ENCODE data around the gene DENND4C.

DENND4C gene

DNA sequence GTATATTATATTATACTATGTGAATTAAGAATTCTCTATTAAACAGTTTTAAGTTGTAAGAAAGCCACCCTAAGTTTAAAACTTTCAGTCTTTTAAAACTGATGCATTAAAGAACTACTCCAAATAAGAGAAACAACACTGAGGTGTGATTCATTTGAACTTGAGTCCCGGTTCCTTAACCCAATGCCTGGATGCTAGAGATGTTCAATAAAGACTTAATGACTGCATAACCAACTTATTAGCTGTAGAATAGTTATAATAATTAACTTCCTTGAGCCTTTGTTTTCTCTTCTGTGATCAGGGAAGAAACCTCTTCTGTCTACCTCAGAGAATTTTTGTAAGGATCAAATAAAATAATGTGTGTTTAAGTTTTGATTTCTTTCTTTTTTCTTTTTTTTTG is 45.3 kb upstream of the DENND4C start:
- CTCF ChIA-PET = interaction anchor here (0.7 kb wide), 1 partner anchor 274 kb away, joined by 4 read pairs; no protein-coding TSS in a partner anchor
- TF ChIP-seq ZNF2 (tag by site-specific recombination; IDR thresholded peaks at IDR 0.05) = no peak
- TF ChIP-seq, protein P1, sequence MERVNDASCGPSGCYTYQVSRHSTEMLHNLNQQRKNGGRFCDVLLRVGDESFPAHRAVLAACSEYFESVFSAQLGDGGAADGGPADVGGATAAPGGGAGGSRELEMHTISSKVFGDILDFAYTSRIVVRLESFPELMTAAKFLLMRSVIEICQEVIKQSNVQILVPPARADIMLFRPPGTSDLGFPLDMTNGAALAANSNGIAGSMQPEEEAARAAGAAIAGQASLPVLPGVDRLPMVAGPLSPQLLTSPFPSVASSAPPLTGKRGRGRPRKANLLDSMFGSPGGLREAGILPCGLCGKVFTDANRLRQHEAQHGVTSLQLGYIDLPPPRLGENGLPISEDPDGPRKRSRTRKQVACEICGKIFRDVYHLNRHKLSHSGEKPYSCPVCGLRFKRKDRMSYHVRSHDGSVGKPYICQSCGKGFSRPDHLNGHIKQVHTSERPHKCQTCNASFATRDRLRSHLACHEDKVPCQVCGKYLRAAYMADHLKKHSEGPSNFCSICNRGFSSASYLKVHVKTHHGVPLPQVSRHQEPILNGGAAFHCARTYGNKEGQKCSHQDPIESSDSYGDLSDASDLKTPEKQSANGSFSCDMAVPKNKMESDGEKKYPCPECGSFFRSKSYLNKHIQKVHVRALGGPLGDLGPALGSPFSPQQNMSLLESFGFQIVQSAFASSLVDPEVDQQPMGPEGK (tag by site-specific recombination; IDR thresholded peaks at IDR 0.05) = no peak
- no peak for TF ChIP-seq ZNF433 (tag by site-specific recombination; IDR thresholded peaks at IDR 0.05; ENCODE audit: low read depth)
- no peak for TF ChIP-seq HOXA7 (CRISPR knock-in tag; IDR thresholded peaks at IDR 0.05; ENCODE audit: borderline replicate concordance)
- no peak for TF ChIP-seq ZNF544 (tag by site-specific recombination; IDR thresholded peaks at IDR 0.05)
- TF ChIP-seq, protein P2, sequence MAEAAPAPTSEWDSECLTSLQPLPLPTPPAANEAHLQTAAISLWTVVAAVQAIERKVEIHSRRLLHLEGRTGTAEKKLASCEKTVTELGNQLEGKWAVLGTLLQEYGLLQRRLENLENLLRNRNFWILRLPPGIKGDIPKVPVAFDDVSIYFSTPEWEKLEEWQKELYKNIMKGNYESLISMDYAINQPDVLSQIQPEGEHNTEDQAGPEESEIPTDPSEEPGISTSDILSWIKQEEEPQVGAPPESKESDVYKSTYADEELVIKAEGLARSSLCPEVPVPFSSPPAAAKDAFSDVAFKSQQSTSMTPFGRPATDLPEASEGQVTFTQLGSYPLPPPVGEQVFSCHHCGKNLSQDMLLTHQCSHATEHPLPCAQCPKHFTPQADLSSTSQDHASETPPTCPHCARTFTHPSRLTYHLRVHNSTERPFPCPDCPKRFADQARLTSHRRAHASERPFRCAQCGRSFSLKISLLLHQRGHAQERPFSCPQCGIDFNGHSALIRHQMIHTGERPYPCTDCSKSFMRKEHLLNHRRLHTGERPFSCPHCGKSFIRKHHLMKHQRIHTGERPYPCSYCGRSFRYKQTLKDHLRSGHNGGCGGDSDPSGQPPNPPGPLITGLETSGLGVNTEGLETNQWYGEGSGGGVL (tag by site-specific recombination; IDR thresholded peaks at IDR 0.05) = no peak
- TF ChIP-seq ZNF324 (tag by site-specific recombination; IDR thresholded peaks at IDR 0.05) = no peak
- TF ChIP-seq ZNF629 (tag by site-specific recombination; IDR thresholded peaks at IDR 0.05) = no peak
- no peak for TF ChIP-seq KLF7 (tag by site-specific recombination; IDR thresholded peaks at IDR 0.05; ENCODE audit: borderline replicate concordance)
- TF ChIP-seq, protein P3, sequence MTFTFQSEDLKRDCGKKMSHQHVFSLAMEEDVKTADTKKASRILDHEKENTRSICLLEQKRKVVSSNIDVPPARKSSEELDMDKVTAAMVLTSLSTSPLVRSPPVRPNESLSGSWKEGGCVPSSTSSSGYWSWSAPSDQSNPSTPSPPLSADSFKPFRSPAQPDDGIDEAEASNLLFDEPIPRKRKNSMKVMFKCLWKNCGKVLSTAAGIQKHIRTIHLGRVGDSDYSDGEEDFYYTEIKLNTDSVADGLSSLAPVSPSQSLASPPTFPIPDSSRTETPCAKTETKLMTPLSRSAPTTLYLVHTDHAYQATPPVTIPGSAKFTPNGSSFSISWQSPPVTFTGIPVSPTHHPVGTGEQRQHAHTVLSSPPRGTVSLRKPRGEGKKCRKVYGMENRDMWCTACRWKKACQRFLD (tag by site-specific recombination; IDR thresholded peaks at IDR 0.05) = no peak
- TF ChIP-seq, protein P4, sequence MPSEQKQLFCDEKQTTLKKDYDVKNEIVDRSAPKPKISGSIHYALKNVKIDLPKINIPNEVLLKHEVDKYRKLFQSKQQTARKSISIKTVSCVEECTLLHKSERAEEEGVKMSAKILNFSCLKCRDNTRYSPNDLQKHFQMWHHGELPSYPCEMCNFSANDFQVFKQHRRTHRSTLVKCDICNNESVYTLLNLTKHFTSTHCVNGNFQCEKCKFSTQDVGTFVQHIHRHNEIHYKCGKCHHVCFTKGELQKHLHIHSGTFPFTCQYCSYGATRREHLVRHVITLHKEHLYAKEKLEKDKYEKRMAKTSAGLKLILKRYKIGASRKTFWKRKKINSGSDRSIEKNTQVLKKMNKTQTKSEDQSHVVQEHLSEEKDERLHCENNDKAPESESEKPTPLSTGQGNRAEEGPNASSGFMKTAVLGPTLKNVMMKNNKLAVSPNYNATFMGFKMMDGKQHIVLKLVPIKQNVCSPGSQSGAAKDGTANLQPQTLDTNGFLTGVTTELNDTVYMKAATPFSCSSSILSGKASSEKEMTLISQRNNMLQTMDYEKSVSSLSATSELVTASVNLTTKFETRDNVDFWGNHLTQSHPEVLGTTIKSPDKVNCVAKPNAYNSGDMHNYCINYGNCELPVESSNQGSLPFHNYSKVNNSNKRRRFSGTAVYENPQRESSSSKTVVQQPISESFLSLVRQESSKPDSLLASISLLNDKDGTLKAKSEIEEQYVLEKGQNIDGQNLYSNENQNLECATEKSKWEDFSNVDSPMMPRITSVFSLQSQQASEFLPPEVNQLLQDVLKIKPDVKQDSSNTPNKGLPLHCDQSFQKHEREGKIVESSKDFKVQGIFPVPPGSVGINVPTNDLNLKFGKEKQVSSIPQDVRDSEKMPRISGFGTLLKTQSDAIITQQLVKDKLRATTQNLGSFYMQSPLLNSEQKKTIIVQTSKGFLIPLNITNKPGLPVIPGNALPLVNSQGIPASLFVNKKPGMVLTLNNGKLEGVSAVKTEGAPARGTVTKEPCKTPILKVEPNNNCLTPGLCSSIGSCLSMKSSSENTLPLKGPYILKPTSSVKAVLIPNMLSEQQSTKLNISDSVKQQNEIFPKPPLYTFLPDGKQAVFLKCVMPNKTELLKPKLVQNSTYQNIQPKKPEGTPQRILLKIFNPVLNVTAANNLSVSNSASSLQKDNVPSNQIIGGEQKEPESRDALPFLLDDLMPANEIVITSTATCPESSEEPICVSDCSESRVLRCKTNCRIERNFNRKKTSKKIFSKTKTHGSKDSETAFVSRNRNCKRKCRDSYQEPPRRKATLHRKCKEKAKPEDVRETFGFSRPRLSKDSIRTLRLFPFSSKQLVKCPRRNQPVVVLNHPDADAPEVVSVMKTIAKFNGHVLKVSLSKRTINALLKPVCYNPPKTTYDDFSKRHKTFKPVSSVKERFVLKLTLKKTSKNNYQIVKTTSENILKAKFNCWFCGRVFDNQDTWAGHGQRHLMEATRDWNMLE (tag by site-specific recombination; conservative IDR thresholded peaks at IDR 0.05; ENCODE audit: low read depth) = no peak
- Histone ChIP-seq H3K36me3 (ENCODE audit: control insufficient read depth in 2 of 2, insufficient read depth in 1 of 2, low read length in 2 of 2) (no peaks in the 10 kb centered on the region), H3K4me1 (ENCODE audit: control insufficient read depth, insufficient read depth, low read length) (no peaks in the 10 kb centered on the region), H3K4me3 (ENCODE audit: low read depth, low read length) (no peak overlapping the region), H3K27ac (ENCODE audit: extremely low read depth, low read depth, low read length) (no peak overlapping the region), H3K9me3 (ENCODE audit: control insufficient read depth, insufficient read depth, low read depth, low read length) (no peaks in the 10 kb centered on the region)
- POLR2A ChIA-PET = no interaction called here

DNA sequence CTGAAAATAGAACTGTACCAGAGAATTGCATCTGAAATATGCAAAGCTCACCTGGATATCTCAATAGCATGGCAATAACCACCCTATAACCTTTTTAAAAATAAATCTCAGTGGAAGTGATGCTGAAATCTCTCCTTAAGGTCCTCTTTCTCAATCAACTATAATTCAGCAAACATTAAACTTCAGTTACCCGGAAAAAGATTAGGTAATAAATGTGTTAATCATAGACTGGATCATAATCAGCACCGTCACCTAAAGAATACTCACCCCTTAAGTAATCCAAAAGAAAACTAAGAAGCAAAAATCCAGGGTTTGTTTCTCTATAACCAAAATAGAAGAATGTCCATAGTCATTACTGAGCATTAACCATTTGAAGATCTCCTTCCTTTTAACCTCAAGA is 44.3 kb upstream of the DENND4C start:
- Histone ChIP-seq H3K4me1 (ENCODE audit: control insufficient read depth, insufficient read depth, low read length) (no peaks in the 10 kb centered on the region), H3K4me3 (ENCODE audit: low read depth, low read length) (no peak overlapping the region), H3K27ac (ENCODE audit: extremely low read depth, low read depth, low read length) (no peak overlapping the region), H3K36me3 (ENCODE audit: control insufficient read depth in 2 of 2, insufficient read depth in 1 of 2, low read length in 2 of 2) (no peaks in the 10 kb centered on the region), H3K9me3 (ENCODE audit: control insufficient read depth, insufficient read depth, low read depth, low read length) (no peaks in the 10 kb centered on the region)
- CTCF ChIA-PET = interaction anchor here (1.0 to 2.0 kb wide), 2 partner anchors 9 to 101 kb away, joined by 5 read pairs; no protein-coding TSS in a partner anchor
- POLR2A ChIA-PET = no interaction called here
- TF ChIP-seq ZNF10 (tag by site-specific recombination; IDR thresholded peaks at IDR 0.05) (no peak), ZNF561 (tag by site-specific recombination; IDR thresholded peaks at IDR 0.05; ENCODE audit: borderline replicate concordance) (no peak), RBAK (tag by site-specific recombination; IDR thresholded peaks at IDR 0.05) (no peak), ZBTB1 (tag by site-specific recombination; IDR thresholded peaks at IDR 0.05) (no peak)
- TF ChIP-seq, protein P5, sequence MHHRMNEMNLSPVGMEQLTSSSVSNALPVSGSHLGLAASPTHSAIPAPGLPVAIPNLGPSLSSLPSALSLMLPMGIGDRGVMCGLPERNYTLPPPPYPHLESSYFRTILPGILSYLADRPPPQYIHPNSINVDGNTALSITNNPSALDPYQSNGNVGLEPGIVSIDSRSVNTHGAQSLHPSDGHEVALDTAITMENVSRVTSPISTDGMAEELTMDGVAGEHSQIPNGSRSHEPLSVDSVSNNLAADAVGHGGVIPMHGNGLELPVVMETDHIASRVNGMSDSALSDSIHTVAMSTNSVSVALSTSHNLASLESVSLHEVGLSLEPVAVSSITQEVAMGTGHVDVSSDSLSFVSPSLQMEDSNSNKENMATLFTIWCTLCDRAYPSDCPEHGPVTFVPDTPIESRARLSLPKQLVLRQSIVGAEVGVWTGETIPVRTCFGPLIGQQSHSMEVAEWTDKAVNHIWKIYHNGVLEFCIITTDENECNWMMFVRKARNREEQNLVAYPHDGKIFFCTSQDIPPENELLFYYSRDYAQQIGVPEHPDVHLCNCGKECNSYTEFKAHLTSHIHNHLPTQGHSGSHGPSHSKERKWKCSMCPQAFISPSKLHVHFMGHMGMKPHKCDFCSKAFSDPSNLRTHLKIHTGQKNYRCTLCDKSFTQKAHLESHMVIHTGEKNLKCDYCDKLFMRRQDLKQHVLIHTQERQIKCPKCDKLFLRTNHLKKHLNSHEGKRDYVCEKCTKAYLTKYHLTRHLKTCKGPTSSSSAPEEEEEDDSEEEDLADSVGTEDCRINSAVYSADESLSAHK (tag by site-specific recombination; IDR thresholded peaks at IDR 0.05) = no peak
- TF ChIP-seq, protein P6, sequence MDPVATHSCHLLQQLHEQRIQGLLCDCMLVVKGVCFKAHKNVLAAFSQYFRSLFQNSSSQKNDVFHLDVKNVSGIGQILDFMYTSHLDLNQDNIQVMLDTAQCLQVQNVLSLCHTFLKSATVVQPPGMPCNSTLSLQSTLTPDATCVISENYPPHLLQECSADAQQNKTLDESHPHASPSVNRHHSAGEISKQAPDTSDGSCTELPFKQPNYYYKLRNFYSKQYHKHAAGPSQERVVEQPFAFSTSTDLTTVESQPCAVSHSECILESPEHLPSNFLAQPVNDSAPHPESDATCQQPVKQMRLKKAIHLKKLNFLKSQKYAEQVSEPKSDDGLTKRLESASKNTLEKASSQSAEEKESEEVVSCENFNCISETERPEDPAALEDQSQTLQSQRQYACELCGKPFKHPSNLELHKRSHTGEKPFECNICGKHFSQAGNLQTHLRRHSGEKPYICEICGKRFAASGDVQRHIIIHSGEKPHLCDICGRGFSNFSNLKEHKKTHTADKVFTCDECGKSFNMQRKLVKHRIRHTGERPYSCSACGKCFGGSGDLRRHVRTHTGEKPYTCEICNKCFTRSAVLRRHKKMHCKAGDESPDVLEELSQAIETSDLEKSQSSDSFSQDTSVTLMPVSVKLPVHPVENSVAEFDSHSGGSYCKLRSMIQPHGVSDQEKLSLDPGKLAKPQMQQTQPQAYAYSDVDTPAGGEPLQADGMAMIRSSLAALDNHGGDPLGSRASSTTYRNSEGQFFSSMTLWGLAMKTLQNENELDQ (tag by site-specific recombination; IDR thresholded peaks at IDR 0.05; ENCODE audit: low read depth) = no peak
